ENCODE results near the gene TECPR1. TPM values are rescaled to one million over a fixed set of nuclear protein-coding genes. Genes with fewer than 3 reads are reported as not detected.

Gene TECPR1
- total and polyA plus RNA-seq, 2 experiments from 2014 or later: 4.6 to 24.4 TPM

- Mint-ChIP-seq H3K36me3 (ENCODE audit: low read depth) (peaks cover 26% of the 10 kb centered on the region), H3K27me3 (ENCODE audit: insufficient read depth, low read depth, poor library complexity) (peaks cover 2% of the 10 kb centered on the region), H3K4me1 (no peaks in the 10 kb centered on the region), H3K27ac (no peak overlapping the region), H3K9me3 (no peaks in the 10 kb centered on the region; the same call in 2 of the 3 replicates), H3K4me3 (no peak overlapping the region)
- no peak for TF ChIP-seq CREB1 (CRISPR knock-in tag; IDR thresholded peaks at IDR 0.05; ENCODE audit: low read depth)
- TF ChIP-seq NANOG (IDR thresholded peaks at IDR 0.05; ENCODE audit: borderline replicate concordance): no peak
- TF ChIP-seq JUNB (IDR thresholded peaks at IDR 0.05; ENCODE audit: unreplicated experiment): no peak
- TF ChIP-seq CTCF (conservative IDR thresholded peaks at IDR 0.05; ENCODE audit: low read depth in 2 of 2): no peak
- TF ChIP-seq EZH2 (IDR thresholded peaks at IDR 0.05; ENCODE audit: low read depth, unreplicated experiment): no peak
- H3K36me3 ChIP-seq (ENCODE audit: insufficient read depth): peaks cover 5% of the 10 kb centered on the region
- H3K9me2 ChIP-seq (ENCODE audit: insufficient read depth): no peaks in the 10 kb centered on the region
- H3K4me2 ChIP-seq: no peak overlapping the region
- no peaks in the 10 kb centered on the region; the same call in none of the 2 replicates for H4K20me1 ChIP-seq (replicated peaks; ENCODE audit: insufficient read depth)
- no peak overlapping the region for H3K4me3 ChIP-seq
- H3F3A ChIP-seq (replicated peaks; ENCODE audit: low read depth): no peaks in the 10 kb centered on the region
- DNase-seq (ENCODE audit: low spot score): no peak
- no peak overlapping the region for H3K27ac ChIP-seq (ENCODE audit: low read depth)
- H3K79me2 ChIP-seq (replicated peaks; ENCODE audit: insufficient read depth): peaks cover 37% of the 10 kb centered on the region
- H3K4me1 ChIP-seq (ENCODE audit: insufficient read depth): no peaks in the 10 kb centered on the region
- no peak overlapping the region for H2AFZ ChIP-seq
- no peaks in the 10 kb centered on the region for H3K27me3 ChIP-seq (ENCODE audit: insufficient read depth)
- no peak for ATAC-seq
These were observed 55.1 kb downstream of the TECPR1 start for GRCh38 chr7:98196706-98197605.

- Mint-ChIP-seq H3K27ac (no peak overlapping the region), H3K4me1 (no peaks in the 10 kb centered on the region)
These were observed 57.2 kb downstream of the TECPR1 start for GRCh38 chr7:98194672-98195457.

More at GRCh38 chr7:98194672-98195457, 57.2 kb downstream of the TECPR1 start:
- H3K4me3 ChIP-seq: no peak overlapping the region
- H3K4me1 ChIP-seq (ENCODE audit: insufficient read depth): no peaks in the 10 kb centered on the region
- H3K27me3 ChIP-seq (ENCODE audit: insufficient read depth): no peaks in the 10 kb centered on the region
- H2AFZ ChIP-seq: no peak overlapping the region
- no peak overlapping the region for H3K4me2 ChIP-seq
- no peak overlapping the region for H3K4me3 Mint-ChIP-seq
- no peaks in the 10 kb centered on the region; the same call in none of the 2 replicates for H4K20me1 ChIP-seq (replicated peaks; ENCODE audit: insufficient read depth)
- peaks cover 33% of the 10 kb centered on the region for H3K36me3 Mint-ChIP-seq (ENCODE audit: low read depth)
- peaks cover 22% of the 10 kb centered on the region for H3K79me2 ChIP-seq (replicated peaks; ENCODE audit: insufficient read depth)
- peaks cover 2% of the 10 kb centered on the region for H3K27me3 Mint-ChIP-seq (ENCODE audit: insufficient read depth, low read depth, poor library complexity)
- DNase-seq (ENCODE audit: low spot score) (no peak), ATAC-seq (no peak)
- no peaks in the 10 kb centered on the region; the same call in 2 of the 3 replicates for H3K9me3 Mint-ChIP-seq
- no peak overlapping the region for H3K27ac ChIP-seq (ENCODE audit: low read depth)
- H3F3A ChIP-seq (replicated peaks; ENCODE audit: low read depth): no peaks in the 10 kb centered on the region
- H3K9me2 ChIP-seq (ENCODE audit: insufficient read depth): no peaks in the 10 kb centered on the region
- H3K36me3 ChIP-seq (ENCODE audit: insufficient read depth): peaks cover 5% of the 10 kb centered on the region
- no peak for TF ChIP-seq NANOG (IDR thresholded peaks at IDR 0.05; ENCODE audit: borderline replicate concordance)
- no peak for TF ChIP-seq ZNF331 (CRISPR knock-in tag; IDR thresholded peaks at IDR 0.05; ENCODE audit: low read depth)
- TF ChIP-seq CREB1 (CRISPR knock-in tag; IDR thresholded peaks at IDR 0.05; ENCODE audit: low read depth): no peak
- TF ChIP-seq, protein P1, sequence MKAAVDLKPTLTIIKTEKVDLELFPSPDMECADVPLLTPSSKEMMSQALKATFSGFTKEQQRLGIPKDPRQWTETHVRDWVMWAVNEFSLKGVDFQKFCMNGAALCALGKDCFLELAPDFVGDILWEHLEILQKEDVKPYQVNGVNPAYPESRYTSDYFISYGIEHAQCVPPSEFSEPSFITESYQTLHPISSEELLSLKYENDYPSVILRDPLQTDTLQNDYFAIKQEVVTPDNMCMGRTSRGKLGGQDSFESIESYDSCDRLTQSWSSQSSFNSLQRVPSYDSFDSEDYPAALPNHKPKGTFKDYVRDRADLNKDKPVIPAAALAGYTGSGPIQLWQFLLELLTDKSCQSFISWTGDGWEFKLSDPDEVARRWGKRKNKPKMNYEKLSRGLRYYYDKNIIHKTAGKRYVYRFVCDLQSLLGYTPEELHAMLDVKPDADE (IDR thresholded peaks at IDR 0.05): no peak

All from GM23338 (cell line).